AG04450 (cell line): Measurements from ENCODE around the gene CRYGN. TPM values are rescaled to one million over a fixed set of nuclear protein-coding genes. Genes with fewer than 3 reads are reported as not detected.

Experiments
- CTCF ChIA-PET: fragments of 300-600, 350-600 bp; formaldehyde crosslinking; extraction: SDS; loops from one replicate; lab custom pipeline; 2022; ENCODE audit warnings: antibody characterized with exemption, inconsistent platforms; lab: Charles Lee
- POLR2A ChIA-PET: fragments of 350-600 bp; formaldehyde crosslinking; extraction: SDS; loops from one replicate; lab custom pipeline; 2021; ENCODE audit warnings: antibody characterized with exemption, inconsistent platforms; lab: Yijun Ruan, JAX
- DNase-seq: peaks from one replicate; pipeline ENCODE4 v3.0.0-alpha.2; 2011; ENCODE audit warnings: low read depth, low spot score
- H3K27ac ChIP-seq: one replicate; pipeline ENCODE4 v1.5.1; 2012; ENCODE audit warnings: low read depth, low read length, control low read depth
- H3K27me3 ChIP-seq: one replicate; pipeline ENCODE4 v1.6.0; 2012; ENCODE audit warnings: low read length; ENCODE audit not compliant: control insufficient read depth, insufficient read depth
- H3K4me3 ChIP-seq: 2 replicates; pipeline ENCODE4 v1.5.1; 2011; ENCODE audit warnings: mild to moderate bottlenecking, low read depth, low read length, control low read depth
- H3K9me3 ChIP-seq: 2 replicates; pipeline ENCODE4 v1.5.1; 2012; ENCODE audit warnings: low read length; ENCODE audit not compliant: control insufficient read depth, insufficient read depth
- CTCF ChIP-seq: IDR thresholded peaks from 2 replicates; pipeline ENCODE4 v1.5.1; 2011; ENCODE audit warnings: low read depth, low read length, control low read depth, inconsistent platforms
- polyA plus RNA-seq: library from polyadenylated mRNA; depleted of rRNA; stranded (reverse); fragments of >200 nt; gene quantifications from 2 replicates; pipeline ENCODE4 v1.2.3, GENCODE V29; 2011

Gene CRYGN
- polyA plus RNA-seq, 1 experiment = not detected

DNA sequence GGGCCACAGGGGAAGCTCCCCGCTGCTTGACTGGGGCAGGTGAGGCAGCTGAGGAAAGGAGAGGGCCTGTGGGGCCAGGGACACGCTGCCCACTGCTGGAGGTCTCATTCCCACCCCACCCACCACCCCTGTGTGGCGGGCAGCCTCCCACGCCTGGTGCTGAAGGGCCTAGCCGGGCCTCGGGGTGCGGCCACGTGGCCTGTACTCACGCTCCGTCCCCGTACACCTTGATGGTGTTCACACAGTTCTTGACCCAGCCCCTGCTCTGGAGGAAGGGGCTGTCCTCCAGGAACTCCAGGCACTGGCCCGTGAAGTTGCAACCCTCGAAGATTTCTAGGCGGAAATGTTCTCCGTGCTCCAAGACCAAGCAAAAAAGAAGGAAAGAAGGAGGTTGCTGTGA, 4.0 kb downstream of the CRYGN start:
- Histone ChIP-seq H3K4me3 (no peak overlapping the region), H3K27me3 (peaks cover 17% of the 10 kb centered on the region), H3K27ac (no peak overlapping the region), H3K9me3 (peaks cover 7% of the 10 kb centered on the region; the same call in 1 of the 2 replicates)
- DNase-seq = no peak
- CTCF ChIA-PET = interaction anchor here (1.4 to 5.5 kb wide), 2 partner anchors 13 to 67 kb away, joined by 4 to 34 read pairs; no protein-coding TSS in a partner anchor
- POLR2A ChIA-PET = no interaction called here
- no peak for TF ChIP-seq CTCF

DNA sequence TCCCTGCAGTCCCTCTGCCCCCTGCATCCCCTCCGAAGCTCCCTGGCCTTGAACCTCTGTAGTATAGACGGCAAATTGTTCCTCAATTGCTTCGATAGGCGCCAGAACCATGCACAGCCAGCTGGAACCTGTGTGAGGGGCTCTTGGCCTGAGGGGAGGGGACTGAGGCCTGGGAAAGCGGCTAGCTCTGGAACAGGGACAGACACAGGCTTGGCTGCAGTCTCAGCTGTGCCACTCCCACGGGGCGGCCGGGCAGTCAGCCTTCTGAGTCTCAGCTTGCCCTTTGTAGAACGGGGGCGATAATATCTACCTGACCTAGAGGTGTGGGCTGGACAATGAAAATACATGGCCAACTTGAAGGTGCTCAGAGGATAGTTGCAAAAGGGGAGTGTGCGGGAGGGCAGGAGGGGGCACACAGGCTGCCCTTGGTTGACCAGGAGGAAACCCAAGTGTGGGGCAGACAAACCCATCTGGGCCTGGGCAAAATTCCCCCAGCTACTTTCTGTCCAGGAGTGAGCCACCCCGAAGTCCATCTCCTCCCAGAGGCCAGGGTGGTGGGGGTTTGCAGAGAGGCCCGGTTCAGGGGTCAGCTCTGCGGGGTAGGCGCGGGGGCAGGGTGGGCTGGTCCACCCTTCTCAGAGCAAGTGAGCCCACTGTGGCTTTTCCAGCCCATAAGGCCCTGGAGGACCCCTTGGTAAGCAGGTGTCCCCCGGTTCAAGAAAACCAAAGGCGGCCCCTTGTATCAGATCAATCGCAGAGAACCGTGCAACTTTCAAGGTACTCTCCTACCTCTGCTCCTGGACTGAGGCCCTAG, 4.6 kb downstream of the CRYGN start:
- Histone ChIP-seq H3K9me3 (peaks cover 7% of the 10 kb centered on the region; the same call in 1 of the 2 replicates), H3K27me3 (peaks cover 17% of the 10 kb centered on the region), H3K4me3 (no peak overlapping the region), H3K27ac (no peak overlapping the region)
- ChIA-PET POLR2A (no interaction called here), CTCF (interaction anchor here (5.5 kb wide), 1 partner anchor 14 kb away, joined by 34 read pairs; no protein-coding TSS in a partner anchor)
- no peak for TF ChIP-seq CTCF
- no peak for DNase-seq

DNA sequence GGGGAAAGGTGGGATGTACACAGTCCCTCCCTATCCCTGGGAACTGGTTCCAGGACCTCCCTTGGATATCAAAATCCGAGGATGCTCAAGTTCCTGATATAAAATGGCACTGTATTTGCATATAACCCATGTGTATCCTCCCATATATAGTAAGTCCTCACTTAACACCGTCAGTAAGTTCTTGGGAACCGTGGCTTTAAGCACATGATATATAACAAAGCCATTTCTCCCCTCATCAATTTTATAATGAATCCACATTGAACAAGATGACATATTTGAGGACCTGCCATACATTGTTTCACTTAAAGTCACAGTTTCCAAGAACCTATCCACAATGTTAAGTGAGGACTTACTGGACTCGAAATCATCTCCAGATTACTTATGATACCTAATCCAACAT, 5.4 kb downstream of the CRYGN start:
- peaks cover 7% of the 10 kb centered on the region; the same call in 1 of the 2 replicates for H3K9me3 ChIP-seq
- peaks cover 11% of the 10 kb centered on the region for H3K27me3 ChIP-seq
- CTCF ChIA-PET = no interaction called here
- no peak for DNase-seq
- no peak overlapping the region for H3K27ac ChIP-seq
- no peak for TF ChIP-seq CTCF
- H3K4me3 ChIP-seq = no peak overlapping the region
- POLR2A ChIA-PET = no interaction called here

DNA sequence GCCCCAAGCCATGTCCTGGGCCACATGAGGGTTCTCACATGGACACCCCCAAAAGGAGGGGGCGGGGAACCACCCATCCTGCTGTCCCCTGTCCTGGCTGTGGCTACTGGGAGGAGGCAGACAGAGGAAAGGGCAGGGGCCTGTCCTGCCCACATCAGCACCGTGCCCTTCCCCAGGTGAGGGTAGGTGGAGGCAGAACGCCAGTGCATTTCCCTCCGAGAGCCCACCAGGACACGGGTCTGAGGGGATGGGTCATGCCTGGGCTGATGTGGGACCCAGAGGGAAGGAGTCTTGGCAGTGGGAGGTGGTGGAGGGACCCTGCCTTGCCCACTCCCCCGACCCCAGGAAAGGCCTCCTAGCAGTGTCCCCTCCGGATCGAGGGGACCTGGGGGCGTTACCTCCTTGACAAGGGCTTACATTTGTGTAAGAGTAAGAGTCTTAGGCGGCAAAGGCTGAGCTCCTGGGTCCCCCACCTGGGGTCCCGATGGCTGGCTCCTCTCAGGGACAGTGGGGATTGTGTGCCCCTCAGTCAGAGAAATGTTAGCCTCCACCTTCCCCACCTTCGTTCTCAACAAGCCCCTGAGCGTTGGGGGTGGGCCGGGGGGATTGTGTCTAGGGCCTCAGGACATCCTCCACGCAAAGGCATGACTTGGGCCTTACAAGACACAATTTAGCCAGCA, 6.1 kb downstream of the CRYGN start:
- H3K9me3 ChIP-seq = no peaks in the 10 kb centered on the region; the same call in 1 of the 2 replicates
- no peak overlapping the region for H3K4me3 ChIP-seq
- ChIA-PET POLR2A (no interaction called here), CTCF (no interaction called here)
- no peak for DNase-seq
- no peak for TF ChIP-seq CTCF
- peaks cover 4% of the 10 kb centered on the region for H3K27me3 ChIP-seq
- no peak overlapping the region for H3K27ac ChIP-seq
